ENCODE results near the gene ACP6. TPM values are rescaled to one million over a fixed set of nuclear protein-coding genes. Genes with fewer than 3 reads are reported as not detected.

Gene ACP6
- total RNA-seq, 6 experiments from 2014 or later, result 12.4 to 16.9 (median 15.3) TPM

Other genes with a start within 250 kb of the ACP6 start
- 10 to 100 TPM in 5 of 6 experiments, 1 to 10 TPM in 1; 9.6 to 13.5 (median 11.5) TPM for gene BCL9, start 129.0 kb downstream of the ACP6 start, total RNA-seq (2021; fragmentation: NEBNext Ultra II Directional; extraction: Animal tissue kit (Norgen Biotek cat#: 25700))
- 10 to 100 TPM; 17.6 to 25.7 (median 20.2) TPM for gene GJA5, start 90.1 kb upstream of the ACP6 start, total RNA-seq (2021; fragmentation: NEBNext Ultra II Directional; extraction: Animal tissue kit (Norgen Biotek cat#: 25700))
- gene GJA8, start 232.3 kb upstream of the ACP6 start, total RNA-seq (2021; fragmentation: NEBNext Ultra II Directional; extraction: Animal tissue kit (Norgen Biotek cat#: 25700)), result not detected